Measurements from ENCODE around the gene ZBTB17.
"Not testable (repeated sequence)": the region's sequence is repeated elsewhere in the genome, so short reads cannot be mapped to it uniquely, and the experiment has no call there.

ZBTB17 gene

DNA sequence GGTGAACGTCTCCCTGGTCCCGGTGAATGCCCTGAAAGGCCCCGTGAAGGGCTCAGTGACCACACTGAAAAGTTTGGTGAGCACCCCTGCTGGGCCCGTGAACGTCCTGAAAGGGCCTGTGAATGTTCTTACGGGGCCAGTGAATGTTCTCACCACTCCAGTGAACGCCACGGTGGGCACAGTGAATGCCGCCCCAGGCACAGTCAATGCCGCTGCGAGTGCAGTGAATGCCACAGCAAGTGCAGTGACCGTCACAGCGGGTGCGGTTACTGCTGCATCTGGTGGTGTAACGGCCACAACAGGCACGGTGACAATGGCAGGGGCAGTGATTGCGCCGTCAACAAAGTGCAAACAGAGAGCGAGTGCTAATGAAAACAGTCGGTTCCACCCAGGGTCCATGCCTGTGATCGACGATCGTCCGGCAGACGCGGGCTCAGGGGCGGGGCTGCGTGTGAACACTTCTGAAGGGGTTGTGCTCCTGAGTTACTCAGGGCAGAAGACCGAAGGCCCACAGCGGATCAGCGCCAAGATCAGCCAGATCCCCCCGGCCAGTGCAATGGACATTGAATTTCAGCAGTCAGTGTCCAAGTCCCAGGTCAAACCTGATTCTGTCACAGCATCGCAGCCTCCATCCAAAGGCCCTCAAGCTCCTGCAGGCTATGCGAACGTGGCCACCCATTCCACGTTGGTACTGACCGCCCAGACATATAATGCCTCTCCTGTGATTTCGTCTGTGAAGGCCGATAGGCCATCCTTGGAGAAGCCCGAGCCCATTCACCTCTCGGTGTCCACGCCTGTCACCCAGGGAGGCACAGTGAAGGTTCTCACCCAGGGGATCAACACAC is 41.5 kb downstream of the ZBTB17 start:
- no peak for DNase-seq

DNA sequence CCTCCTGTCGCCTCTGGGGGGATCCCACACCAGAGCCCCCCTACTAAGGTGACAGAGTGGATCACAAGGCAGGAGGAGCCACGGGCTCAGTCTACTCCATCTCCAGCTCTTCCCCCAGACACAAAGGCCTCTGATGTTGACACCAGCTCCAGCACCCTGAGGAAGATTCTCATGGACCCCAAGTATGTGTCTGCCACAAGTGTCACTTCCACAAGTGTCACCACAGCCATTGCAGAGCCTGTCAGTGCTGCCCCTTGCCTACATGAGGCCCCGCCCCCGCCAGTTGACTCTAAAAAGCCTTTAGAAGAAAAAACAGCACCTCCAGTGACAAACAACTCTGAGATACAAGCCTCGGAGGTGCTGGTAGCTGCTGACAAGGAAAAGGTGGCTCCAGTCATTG is 42.2 kb downstream of the ZBTB17 start:
- DNase-seq, result no peak

DNA sequence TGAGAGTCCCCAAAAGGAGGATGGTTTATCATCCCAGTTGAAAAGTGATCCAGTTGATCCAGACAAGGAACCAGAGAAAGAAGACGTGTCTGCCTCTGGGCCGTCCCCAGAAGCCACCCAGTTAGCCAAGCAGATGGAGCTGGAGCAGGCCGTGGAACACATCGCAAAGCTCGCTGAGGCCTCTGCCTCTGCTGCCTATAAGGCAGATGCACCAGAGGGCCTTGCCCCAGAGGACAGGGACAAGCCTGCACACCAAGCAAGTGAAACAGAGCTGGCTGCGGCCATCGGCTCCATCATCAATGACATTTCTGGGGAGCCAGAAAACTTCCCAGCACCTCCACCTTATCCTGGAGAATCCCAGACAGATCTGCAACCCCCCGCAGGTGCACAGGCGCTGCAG is 43.3 kb downstream of the ZBTB17 start:
- DNase-seq, result no peak

DNA sequence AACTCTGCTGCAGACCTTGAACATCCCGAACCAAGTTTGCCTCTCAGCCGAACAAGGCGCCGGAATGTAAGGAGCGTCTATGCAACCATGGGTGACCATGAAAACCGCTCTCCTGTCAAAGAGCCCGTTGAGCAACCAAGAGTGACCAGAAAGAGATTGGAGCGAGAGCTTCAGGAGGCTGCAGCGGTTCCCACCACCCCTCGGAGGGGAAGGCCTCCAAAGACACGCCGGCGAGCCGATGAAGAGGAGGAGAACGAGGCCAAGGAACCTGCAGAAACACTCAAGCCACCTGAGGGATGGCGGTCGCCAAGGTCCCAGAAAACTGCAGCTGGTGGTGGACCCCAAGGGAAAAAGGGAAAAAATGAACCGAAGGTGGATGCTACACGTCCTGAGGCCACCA is 44.0 kb downstream of the ZBTB17 start:
- DNase-seq, result no peak

DNA sequence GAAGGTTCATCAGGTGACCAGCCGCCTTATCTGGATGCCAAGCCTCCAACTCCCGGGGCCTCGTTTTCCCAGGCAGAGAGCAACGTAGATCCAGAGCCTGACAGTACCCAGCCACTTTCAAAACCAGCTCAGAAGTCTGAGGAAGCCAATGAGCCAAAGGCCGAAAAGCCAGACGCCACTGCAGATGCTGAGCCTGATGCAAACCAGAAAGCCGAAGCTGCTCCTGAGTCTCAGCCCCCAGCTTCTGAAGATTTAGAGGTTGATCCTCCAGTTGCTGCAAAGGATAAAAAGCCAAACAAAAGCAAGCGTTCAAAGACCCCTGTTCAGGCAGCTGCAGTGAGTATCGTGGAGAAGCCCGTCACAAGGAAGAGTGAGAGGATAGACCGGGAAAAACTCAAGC is 44.5 kb downstream of the ZBTB17 start:
- DNase-seq, result no peak

DNA sequence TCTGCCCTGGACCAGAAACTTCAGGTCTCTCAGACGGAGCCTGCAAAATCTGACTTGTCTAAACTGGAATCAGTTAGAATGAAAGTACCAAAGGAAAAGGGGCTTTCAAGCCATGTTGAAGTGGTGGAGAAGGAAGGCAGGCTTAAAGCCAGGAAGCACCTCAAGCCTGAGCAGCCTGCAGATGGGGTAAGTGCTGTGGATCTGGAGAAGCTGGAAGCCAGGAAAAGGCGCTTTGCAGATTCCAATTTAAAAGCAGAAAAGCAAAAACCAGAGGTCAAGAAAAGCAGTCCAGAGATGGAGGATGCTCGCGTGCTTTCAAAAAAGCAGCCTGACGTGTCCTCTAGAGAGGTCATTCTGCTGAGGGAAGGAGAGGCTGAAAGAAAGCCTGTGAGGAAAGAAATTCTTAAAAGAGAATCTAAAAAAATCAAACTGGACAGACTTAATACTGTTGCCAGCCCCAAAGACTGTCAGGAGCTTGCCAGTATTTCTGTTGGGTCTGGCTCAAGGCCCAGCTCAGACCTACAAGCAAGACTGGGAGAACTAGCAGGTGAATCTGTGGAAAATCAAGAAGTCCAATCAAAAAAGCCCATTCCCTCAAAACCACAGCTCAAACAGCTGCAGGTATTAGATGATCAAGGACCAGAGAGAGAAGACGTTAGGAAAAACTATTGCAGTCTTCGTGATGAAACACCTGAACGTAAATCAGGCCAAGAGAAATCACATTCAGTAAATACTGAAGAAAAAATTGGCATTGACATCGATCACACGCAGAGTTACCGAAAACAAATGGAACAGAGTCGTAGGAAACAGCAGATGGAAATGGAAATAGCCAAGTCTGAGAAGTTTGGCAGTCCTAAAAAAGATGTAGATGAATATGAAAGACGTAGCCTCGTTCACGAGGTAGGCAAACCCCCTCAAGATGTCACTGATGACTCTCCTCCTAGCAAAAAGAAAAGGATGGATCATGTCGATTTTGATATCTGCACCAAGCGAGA is 46.6 kb downstream of the ZBTB17 start:
- no peak for DNase-seq

DNA sequence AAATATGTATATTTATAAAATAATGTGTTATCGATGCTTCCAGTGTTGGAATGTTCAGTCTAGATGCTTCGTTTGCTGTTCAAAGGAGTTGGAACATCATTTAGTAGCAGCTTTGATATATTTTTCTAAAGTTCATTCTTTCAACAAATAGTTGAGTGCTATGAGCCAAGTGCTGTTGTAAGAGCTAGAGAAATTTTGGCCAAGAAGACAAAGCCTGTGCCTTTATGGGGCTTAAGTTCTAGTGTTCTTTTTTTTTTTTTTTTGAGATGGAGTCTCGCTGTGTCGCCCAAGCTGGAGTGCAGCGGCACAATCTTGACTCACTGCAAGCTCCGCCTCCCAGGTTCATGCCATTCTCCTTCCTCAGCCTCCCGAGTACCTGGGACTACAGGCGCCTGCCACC is 49.5 kb downstream of the ZBTB17 start:
- DNase-seq, result not testable (repeated sequence)

DNA sequence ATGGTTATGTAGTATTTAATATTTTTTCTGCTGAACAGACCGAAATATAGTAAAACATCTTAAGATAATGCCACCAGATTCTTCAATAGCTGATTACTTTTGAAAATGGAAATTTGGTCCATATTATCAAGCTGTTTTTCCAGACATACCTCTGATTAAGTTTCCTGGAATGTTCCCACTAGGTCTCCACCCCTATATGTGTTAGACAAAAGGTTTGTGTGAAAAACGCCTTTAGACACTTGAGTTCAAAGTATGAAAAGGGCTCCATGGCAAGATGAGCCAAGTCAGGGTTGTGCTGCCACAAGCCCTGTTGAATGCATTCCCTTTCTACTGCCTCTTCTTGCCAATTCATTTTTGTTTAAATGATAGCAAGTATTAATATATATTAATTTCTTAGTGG is 52.7 kb downstream of the ZBTB17 start:
- DNase-seq, result peak; percentile 71

DNA sequence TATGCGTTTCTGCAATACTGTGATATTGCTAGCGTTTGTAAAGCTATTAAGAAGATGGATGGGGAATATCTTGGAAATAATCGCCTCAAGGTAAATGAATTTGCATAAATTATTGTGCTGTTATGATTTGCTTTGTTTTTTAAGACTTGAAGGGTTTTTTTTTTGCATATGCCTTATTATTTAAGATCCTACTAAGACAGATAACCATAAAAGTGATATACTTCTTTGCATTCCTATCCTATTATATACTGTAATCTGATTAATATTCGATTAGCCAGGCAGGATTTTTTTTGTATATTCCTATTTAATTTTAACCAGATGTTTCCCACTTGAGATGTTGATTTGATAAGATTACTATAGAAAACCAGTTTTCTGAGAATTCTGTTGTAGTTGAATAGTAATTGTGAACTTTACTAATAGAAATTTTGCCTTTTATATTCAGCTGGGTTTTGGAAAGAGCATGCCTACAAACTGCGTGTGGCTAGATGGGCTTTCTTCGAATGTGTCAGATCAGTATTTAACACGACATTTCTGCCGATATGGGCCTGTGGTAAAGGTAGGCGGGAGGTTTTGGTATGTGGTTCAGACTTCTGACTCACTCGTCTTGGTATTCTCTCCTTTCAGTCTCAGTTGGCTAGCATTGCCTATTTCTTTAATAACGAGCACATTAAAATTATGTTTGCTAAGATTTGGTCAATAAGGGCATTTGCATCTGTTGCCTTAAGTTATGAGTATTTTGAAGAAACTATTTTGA is 56.8 kb downstream of the ZBTB17 start:
- peak; percentile 90 for DNase-seq

DNA sequence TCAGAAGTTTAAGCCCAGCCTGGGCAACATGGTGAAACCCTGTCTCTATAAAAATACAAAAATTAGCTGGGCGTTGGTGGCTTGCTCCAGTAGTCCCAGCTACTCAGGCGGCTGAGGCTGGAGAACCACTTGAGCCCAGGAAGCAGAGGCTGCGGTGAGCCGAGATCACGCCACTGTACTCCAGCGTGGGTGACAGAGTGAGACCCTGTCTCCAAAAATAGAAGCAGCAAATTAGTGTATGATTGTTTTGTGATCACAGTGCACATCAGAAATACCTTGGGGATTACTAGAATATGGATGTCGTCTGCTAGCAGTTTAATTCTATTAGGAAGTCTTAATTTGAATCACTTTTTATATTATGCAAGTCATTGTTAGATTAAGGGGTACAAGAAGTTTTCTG is 59.0 kb downstream of the ZBTB17 start:
- no peak for DNase-seq

DNA sequence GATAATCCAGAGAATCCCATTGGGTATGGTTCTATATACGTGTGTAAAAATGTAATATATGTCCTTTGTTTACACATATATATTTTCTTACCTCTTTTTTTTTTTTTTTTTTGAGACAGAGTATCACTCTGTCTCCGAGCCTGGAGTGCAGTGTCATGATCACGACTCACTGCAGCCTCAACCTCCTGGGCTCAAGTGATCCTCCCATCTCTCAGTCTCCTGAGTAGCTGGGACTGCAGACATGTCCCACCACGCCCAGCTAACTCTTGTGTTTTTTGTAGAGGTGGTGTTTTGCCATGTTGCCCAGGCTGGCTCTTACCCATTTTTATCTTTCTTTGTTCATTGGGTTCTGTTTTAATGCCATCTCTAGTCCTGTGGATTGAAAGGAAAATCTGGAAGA is 59.5 kb downstream of the ZBTB17 start:
- DNase-seq, result peak; percentile 36

DNA sequence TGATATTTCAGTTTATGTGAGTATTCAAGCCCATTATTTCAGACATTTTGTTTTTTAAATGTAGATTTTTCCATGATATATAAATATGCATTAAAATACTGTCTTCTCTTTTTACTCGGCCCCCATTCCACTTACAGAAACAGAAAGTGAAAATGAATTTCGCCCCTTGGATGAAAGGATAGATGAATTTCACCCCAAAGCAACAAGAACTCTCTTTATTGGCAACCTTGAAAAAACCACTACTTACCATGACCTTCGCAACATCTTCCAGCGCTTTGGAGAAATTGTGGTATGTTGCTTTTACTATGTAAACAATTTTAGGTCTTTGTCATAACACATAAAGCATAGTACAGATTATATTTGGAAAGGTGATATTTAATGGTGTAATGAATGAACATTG is 59.9 kb downstream of the ZBTB17 start:
- no peak for DNase-seq

DNA sequence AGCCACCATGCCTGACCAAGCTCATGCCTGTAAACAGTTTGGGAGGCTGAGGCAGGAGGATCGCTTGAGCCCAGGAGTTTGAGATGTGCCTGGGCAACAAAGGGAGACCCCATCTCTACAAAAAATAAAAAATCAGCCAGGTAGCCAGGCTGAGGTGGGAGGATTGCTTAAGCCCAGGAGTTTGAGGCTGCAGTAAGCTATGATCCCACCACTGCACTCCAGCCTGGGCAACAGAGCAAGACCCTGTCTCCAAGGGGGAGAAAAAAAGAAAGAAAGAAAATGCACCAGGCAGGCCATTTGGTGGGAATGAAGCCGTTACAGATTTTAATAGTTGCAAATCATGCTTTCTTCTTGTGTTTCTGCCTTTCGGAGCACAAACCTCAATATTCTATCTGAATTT is 62.3 kb downstream of the ZBTB17 start:
- DNase-seq, result not testable (repeated sequence)

DNA sequence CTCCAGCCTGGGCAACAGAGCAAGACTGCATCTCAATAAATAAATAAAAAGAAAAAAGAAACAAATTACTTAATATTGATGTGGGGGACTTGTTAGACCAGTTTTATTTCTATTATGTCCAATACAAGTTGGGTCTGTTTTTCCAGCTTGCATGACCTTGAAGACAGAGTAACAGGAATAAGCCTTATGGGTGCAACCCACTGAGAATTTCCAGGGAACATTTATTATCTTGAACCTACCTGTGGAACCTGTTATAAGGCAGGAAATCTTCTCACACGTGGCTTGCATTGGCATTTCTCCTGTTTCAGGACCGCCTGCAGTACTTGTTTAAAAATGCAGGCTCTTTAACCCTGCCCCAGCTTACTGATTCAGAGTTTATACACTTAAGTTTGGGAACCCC is 64.0 kb downstream of the ZBTB17 start:
- no peak for DNase-seq

DNA sequence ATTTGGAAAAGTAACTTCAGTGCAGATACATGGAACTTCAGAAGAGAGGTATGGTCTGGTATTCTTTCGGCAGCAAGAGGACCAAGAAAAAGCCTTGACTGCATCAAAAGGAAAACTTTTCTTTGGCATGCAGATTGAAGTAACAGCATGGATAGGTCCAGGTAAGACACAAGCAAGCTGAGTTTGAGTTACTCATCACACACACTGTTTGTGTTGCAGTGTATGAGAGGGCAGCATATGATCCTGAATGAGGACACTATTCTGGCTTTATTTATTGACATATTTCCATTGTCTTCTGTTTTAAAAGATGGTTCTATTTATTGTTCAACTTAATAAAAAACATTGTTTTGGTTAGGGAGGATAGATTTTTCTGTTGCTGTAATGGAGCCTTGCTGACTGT is 64.8 kb downstream of the ZBTB17 start:
- no peak for DNase-seq

DNA sequence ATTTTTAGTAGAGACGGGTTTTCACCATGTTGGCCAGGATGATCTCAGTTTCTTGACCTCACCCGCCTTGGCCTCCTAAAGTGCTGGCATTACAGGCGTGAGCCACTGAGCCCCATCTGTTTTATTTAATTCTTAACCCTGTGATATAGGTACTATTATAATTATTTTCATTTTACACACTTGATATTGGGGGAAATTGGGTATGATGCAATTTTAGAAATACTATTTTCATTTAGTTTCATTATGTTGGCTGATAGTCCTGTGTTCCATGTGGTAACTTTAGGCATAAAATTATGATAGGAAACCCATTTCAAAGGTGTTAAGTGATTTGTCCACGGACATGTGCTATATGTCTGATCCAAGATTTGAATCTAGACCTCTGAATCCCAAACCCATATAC is 67.3 kb downstream of the ZBTB17 start:
- no peak for DNase-seq

DNA sequence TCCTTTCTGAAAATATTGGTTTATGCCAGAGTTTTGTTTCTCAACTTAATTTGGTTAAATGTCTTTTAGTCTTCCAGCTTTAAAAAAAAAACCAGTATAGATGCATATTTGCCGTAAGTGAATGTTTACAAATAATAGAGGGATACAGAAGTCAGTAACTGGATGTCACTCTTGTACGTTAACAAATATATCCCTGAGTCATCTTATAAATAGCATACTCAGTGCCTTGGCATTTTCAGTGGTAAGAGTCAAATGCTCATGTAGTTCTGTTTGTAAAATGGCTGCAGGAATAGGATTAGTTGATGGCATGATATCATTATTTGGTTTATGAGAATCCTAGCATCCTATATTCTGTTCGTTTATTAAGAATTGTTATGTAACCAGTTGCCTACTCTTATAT is 73.0 kb downstream of the ZBTB17 start:
- DNase-seq, result peak; percentile 67

DNA sequence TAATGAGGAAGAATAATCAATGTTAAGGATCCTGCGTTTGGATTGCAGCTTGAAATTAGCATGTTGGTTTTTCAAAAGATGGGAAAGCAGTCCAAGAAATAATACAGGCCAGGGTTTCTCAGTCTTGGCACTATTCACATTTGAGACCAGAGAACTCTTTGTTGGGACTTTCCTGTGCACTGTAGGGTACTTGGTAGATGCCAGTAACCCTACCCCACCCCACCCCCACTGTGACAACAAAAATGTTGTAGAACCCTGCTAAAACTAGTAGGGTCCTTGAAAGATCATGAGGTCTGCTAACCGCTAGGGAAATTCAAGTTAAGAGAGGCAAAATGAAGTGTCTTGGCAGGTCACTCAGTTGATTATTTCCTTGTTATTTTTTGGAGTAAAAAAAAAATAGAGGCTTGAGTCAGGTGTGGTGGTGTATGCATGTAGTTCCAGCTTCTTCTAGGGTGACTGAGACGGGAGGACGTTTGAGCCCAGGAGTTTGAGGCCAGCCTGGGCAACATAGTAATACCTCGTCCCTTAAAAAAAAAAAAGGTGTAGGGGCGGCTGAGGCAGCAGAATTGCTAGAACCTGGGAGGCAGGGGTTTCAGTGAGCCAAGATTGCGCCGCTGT is 75.1 kb downstream of the ZBTB17 start:
- DNase-seq, result no peak

DNA sequence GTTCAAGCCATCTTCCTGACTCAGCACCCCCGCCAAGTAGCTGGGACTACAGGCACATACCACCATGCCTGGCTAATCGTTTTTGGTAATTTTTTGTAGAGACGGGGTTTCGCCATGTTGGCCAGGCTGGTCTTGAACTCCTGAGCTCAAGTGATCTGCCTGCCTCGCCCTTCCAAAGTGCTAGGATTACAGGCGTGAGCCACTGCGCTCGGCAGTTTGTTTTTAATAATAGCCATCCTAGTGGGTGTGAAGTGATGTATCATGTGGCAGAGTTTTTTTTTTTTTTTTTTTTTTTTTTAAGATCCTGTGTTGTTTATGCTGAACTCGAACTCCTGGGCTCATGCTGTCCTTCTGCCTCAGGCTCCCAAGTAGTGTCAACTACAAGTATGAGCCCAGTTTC is 76.6 kb downstream of the ZBTB17 start:
- DNase-seq, result no peak

DNA sequence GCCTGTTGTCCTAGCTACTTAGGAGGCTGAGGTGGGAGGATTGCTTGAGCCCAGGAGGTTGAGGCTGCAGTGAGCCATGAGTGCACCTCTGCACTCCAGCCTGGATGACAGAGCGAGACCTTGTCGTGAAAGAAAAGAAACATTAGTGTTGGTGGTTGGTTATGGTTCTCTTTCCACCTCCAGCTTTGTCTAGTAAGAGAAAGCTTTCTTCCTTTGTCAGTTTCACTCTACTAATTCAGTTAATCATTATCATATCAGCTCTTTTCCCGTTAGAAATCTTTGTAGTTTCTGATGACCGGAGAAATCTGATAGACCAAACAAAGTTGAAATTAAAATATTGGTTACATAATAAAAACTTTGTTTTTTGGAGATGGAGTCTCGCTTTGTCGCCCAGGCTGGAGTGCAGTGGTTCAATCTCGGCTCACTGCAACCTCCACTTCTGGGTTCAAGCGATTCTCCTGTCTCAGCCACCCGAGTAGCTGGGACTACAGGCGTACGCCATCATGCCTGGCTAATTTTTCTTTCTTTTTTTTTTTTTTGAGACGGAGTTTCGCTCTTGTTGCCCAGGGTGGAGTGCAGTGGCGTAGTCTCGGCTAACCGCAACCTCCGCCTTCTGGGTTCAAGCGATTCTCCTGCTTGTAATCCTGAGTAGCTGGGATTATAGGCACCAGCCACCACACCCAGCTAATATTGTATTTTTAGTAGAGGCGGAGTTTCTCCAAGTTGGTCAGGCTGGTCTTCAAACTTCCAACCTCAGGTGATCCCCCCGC is 78.9 kb downstream of the ZBTB17 start:
- DNase-seq, result not testable (repeated sequence)

DNA sequence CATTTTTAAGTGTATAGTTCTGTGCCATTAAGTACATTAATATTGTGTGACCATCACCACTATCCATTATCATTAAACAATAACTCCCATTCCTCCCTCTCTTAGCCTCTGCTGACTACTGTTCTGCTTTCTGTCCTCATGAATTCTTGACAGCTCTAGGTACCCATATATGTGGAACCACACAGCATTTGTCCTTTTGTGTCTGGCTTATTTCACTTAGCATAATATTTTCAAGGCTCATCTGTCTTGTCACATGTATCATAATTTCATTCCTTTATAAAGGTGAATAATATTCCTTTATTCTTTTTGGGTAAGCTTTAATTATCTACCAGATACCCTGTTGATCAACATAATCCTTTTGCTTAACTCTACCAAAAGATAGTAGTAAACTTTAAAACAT is 80.7 kb downstream of the ZBTB17 start:
- DNase-seq, result no peak

Data from fibroblast of skin of abdomen (primary cell).